Duodenal mucosa (tissue), 2 donors: Measurements from ENCODE around the gene PPP1R3D.

Source experiments
- H3K27ac ChIP-seq: one replicate; pipeline ENCODE4 v1.7.0; 2013; ENCODE audit warnings: low read depth, low read length
- H3K27me3 ChIP-seq, 2 donors: one replicate each; pipeline ENCODE4 v1.7.0; 2013; ENCODE audit warnings: low read length in 2 of 2, control low read depth in 1 of 2; ENCODE audit not compliant: insufficient read depth in 2 of 2, control insufficient read depth in 1 of 2
- H3K36me3 ChIP-seq, 2 donors: one replicate each; pipeline ENCODE4 v1.7.0; 2013; ENCODE audit warnings: low read length in 2 of 2, control low read depth in 1 of 2; ENCODE audit not compliant: insufficient read depth in 2 of 2, control insufficient read depth in 1 of 2
- H3K4me1 ChIP-seq, 2 donors: one replicate each; pipeline ENCODE4 v1.7.0; 2013; ENCODE audit warnings: low read length in 2 of 2, control low read depth in 1 of 2; ENCODE audit not compliant: insufficient read depth in 2 of 2, control insufficient read depth in 1 of 2
- H3K4me3 ChIP-seq, 2 donors: one replicate each; pipeline ENCODE4 v1.7.0; 2013; ENCODE audit warnings: low read length in 2 of 2, low read depth in 1 of 2
- H3K9ac ChIP-seq, 2 donors: one replicate each; pipeline ENCODE4 v1.7.0; 2013; ENCODE audit warnings: low read length in 2 of 2, low read depth in 1 of 2
- H3K9me3 ChIP-seq, 2 donors: one replicate each; pipeline ENCODE4 v1.7.0; 2013; ENCODE audit warnings: low read length in 2 of 2, control low read depth in 1 of 2; ENCODE audit not compliant: control insufficient read depth in 1 of 2

PPP1R3D gene

DNA sequence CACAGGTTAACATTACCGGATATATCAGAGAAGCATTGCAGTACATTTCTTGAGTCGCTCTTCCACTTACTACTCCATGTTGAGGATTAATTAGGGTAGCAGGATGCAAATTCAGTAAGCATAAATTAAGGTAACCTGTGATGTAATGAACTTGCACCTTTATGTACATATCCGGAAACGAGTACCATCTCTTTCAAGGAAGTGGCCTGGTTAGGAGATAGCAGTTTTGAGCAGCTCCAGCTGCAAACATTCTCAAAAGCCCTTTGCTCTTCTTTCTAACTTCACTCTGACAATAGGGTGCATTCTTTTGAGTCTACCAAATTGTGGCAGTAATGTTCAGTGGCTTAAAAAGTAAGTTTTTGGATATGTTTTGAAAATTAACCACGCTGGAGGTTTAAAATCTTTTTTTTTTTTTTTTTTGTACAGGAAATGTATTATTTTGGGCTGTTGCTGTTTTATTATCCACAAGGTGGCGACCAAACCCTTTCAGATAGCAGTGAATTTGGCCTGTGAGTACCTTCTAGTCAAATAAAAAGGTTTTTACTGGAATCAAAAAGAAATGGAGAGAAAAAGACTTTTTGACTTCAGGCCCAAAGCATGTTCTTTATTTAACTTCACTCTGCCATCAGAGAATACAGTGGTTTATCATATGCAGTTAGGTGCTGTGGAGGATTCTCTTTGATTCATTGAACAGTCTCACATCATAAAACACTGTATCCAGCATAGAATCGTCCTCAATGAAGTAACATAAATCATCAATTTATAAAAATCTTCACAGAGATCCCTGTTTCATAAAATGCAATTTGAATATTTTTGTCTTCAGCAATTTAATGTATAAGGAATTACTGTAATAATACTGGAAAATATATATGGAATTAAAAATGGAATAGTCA is 9.0 kb upstream of the PPP1R3D start:
- no peaks in the 10 kb centered on the region for H3K9me3 ChIP-seq
- H3K36me3 ChIP-seq, result peaks cover 8 to 12% of the 10 kb centered on the region in 2 donors
- H3K4me3 ChIP-seq, result no peak overlapping the region
- peaks cover 5 to 11% of the 10 kb centered on the region in 2 donors for H3K4me1 ChIP-seq
- H3K9ac ChIP-seq, result no peak overlapping the region
- H3K27ac ChIP-seq, result no peak overlapping the region
- H3K27me3 ChIP-seq, result no peaks in the 10 kb centered on the region

- H3K9ac ChIP-seq, result no peak overlapping the region
- H3K36me3 ChIP-seq, result peaks cover 12 to 20% of the 10 kb centered on the region in 2 donors
- H3K4me3 ChIP-seq, result no peak overlapping the region
- H3K4me1 ChIP-seq, result peaks cover 5 to 11% of the 10 kb centered on the region in 2 donors
- H3K9me3 ChIP-seq, result no peaks in the 10 kb centered on the region
- no peak overlapping the region for H3K27ac ChIP-seq
- H3K27me3 ChIP-seq, result no peaks in the 10 kb centered on the region
Measured at GRCh38 chr20:59948212-59948611, 8.1 kb upstream of the PPP1R3D start.

DNA sequence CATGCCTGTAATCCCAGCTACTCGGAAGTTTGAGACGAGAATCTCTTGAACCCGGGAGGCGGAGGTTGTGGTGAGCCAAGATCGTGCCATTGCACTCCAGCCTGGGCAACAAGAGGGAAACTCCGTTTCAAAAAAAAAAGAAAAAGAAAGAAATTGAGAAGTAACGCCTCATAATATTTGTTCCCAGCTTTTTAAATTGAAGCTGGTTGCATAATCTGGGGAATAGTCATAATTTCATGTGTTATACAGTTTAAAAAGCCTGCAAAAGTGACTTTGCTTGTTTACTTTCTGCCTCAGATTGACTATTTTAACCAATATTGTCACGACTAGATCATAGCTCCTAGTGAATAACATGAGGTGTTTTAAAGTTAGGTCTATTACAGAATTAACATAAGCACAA is 7.3 kb upstream of the PPP1R3D start:
- no peak overlapping the region for H3K27ac ChIP-seq
- peaks cover 12 to 27% of the 10 kb centered on the region in 2 donors for H3K36me3 ChIP-seq
- no peak overlapping the region for H3K4me3 ChIP-seq
- no peak overlapping the region for H3K9ac ChIP-seq
- H3K27me3 ChIP-seq, result no peaks in the 10 kb centered on the region
- H3K4me1 ChIP-seq, result peaks cover 5 to 16% of the 10 kb centered on the region in 2 donors
- no peaks in the 10 kb centered on the region for H3K9me3 ChIP-seq

GRCh38 chr20:59945731-59946130 is 5.6 kb upstream of the PPP1R3D start:
- Histone ChIP-seq H3K27ac (no peak overlapping the region), H3K27me3 (no peaks in the 10 kb centered on the region), H3K9ac (no peak overlapping the region), H3K4me3 (no peak overlapping the region), H3K9me3 (no peaks in the 10 kb centered on the region), H3K36me3 (peaks cover 12 to 29% of the 10 kb centered on the region in 2 donors), H3K4me1 (peaks cover 17 to 30% of the 10 kb centered on the region in 2 donors)

- Histone ChIP-seq H3K4me3 (no peak overlapping the region), H3K36me3 (peaks cover 12 to 29% of the 10 kb centered on the region in 2 donors), H3K9ac (no peak overlapping the region), H3K27me3 (no peaks in the 10 kb centered on the region), H3K9me3 (no peaks in the 10 kb centered on the region), H3K27ac (no peak overlapping the region), H3K4me1 (peaks cover 18 to 30% of the 10 kb centered on the region in 2 donors)
Measured at GRCh38 chr20:59945175-59945574, 5.1 kb upstream of the PPP1R3D start.

DNA sequence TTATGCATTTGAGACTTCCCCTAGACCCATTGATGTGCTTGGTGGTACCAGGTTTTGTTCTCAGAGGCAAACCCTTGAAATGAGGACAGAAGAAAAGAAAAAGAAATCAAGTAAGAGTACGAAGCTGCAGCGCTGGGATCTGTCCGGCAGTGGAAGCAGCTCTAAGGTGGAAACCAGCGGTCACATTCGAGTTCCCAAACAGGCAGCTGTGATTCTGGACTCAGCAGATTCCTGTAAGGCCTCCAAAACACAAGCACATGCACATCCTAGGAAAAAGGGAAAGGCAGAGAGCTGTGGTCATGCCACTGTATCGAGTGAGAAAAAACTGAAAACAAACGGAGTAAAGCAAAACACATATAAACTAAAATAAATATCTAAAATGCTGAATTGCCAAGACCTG is 4.6 kb upstream of the PPP1R3D start:
- Histone ChIP-seq H3K36me3 (peaks cover 12 to 29% of the 10 kb centered on the region in 2 donors), H3K4me1 (peaks cover 18 to 30% of the 10 kb centered on the region in 2 donors), H3K9me3 (no peaks in the 10 kb centered on the region), H3K27ac (no peak overlapping the region), H3K4me3 (no peak overlapping the region), H3K9ac (no peak overlapping the region), H3K27me3 (no peaks in the 10 kb centered on the region)

DNA sequence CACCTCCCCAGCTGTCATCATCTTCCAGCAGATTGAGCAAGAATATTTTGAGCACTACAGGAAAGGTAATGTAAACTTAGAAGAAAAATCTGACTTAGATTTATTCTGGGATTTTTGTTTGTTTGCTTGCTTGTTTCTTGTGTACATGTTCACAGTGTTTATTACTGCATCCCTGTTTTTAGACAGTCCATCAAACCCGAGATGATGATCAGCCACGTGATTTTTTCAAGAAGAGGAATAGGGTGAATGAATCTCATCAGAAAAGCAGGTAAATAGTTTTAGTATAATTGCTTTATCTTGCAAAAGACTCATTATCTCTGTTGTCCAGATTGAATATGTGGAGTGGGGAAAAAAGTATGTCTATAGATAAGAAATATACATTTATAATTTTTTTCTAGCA is 2.1 kb upstream of the PPP1R3D start:
- H3K9me3 ChIP-seq, result no peaks in the 10 kb centered on the region
- no peaks in the 10 kb centered on the region for H3K27me3 ChIP-seq
- no peak overlapping the region for H3K4me3 ChIP-seq
- H3K27ac ChIP-seq, result no peak overlapping the region
- peaks cover 33 to 35% of the 10 kb centered on the region in 2 donors for H3K4me1 ChIP-seq
- H3K9ac ChIP-seq, result peak overlapping the region in 1 of 2 donors; percentile 14
- peaks cover 12 to 29% of the 10 kb centered on the region in 2 donors for H3K36me3 ChIP-seq

DNA sequence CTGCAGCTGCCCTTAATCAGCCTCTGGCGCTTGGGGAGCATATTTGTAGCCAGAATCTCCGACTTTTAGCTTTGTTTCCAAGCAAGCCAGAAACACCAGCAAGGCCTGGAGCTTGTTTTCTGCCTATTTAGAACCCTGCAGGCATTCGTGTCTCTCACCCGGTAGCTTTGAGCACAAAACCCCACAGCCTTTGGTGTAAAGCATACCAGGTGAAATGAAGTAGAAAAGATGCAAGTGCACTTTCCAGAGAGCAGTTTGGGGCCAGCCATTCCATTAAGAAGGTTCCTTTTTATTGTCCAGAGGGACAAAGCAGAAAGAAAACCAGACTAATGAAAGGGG is 820 bp upstream of the PPP1R3D start:
- H3K4me3 ChIP-seq, result peak overlapping the region; percentile 78 to 92
- no peaks in the 10 kb centered on the region for H3K27me3 ChIP-seq
- peaks cover 40 to 42% of the 10 kb centered on the region in 2 donors for H3K4me1 ChIP-seq
- H3K9me3 ChIP-seq, result no peaks in the 10 kb centered on the region
- H3K9ac ChIP-seq, result peak overlapping the region; percentile 75 to 96
- peaks cover 12 to 29% of the 10 kb centered on the region in 2 donors for H3K36me3 ChIP-seq
- peak overlapping the region; percentile 92 for H3K27ac ChIP-seq

DNA sequence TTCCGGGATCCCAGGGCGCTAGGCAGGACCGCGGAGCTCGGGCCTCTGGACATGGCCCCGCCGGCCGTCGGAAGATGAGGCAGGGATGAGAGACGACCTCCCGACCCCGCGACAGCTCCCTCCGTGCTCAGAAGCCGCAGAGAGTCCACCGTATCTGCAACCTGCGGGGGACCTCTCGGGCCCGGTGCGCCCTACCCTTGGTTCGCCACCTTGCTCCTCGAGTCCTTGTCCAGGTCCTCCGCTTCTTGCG is 301 bp downstream of the PPP1R3D start:
- Histone ChIP-seq H3K27ac (peak overlapping the region; percentile 92), H3K36me3 (peaks cover 11 to 24% of the 10 kb centered on the region in 2 donors), H3K9ac (peak overlapping the region; percentile 75 to 85), H3K4me3 (peak overlapping the region; percentile 78 to 92), H3K9me3 (no peaks in the 10 kb centered on the region), H3K4me1 (peaks cover 42% of the 10 kb centered on the region in 2 donors), H3K27me3 (no peaks in the 10 kb centered on the region)

GRCh38 chr20:59939052-59939878 is 840 bp downstream of the PPP1R3D start:
- Histone ChIP-seq H3K27me3 (no peaks in the 10 kb centered on the region), H3K36me3 (peaks cover 6 to 19% of the 10 kb centered on the region in 2 donors), H3K27ac (peak overlapping the region; percentile 92), H3K9me3 (no peaks in the 10 kb centered on the region), H3K4me3 (peak overlapping the region; percentile 78 to 92), H3K4me1 (peaks cover 42 to 44% of the 10 kb centered on the region in 2 donors), H3K9ac (peak overlapping the region; percentile 75 to 85)
